ENCODE measurements around the gene MPIG6B. TPM values are rescaled to one million over a fixed set of nuclear protein-coding genes. Genes with fewer than 3 reads are reported as not detected.

MPIG6B gene
- total and polyA plus RNA-seq, 2 experiments from 2014 or later, result not detected

DNA sequence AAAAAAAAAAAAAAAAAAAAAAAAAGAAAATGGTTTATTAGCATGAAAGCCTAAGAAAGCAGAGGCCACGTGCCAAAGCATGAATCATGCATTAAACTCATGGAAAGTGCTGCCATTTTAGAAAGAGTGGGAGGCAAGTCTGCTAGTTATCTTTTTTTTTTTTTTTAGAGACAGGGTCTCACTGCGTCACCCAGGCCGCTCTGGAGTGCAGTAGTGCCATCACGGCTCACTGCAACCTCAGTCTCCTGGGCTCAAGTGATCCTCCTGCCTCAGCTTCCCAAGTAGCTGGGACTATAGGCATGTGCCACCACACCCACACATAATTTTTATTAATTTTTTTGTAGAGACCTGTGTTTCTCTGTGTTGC lies 48.8 kb downstream of the MPIG6B start:
- in situ Hi-C loops (cut with MboI), result no loop called here
- Histone ChIP-seq H2AFZ (no peak overlapping the region), H3K4me2 (ENCODE audit: unreplicated experiment) (no peak overlapping the region), H3K27ac (no peak overlapping the region), H3K79me2 (ENCODE audit: insufficient read depth) (no peaks in the 10 kb centered on the region), H3K4me1 (ENCODE audit: insufficient read depth) (peaks cover 6% of the 10 kb centered on the region), H3K4me3 (no peak overlapping the region), H3K9me3 (ENCODE audit: low read depth) (no peaks in the 10 kb centered on the region), H4K20me1 (ENCODE audit: insufficient read depth) (no peaks in the 10 kb centered on the region), H3K36me3 (ENCODE audit: low read depth) (no peaks in the 10 kb centered on the region), H3F3A (ENCODE audit: insufficient read depth) (no peaks in the 10 kb centered on the region), H3K27me3 (replicated peaks; ENCODE audit: insufficient read depth) (no peaks in the 10 kb centered on the region), H3K9ac (no peak overlapping the region), H3K9me2 (ENCODE audit: insufficient read depth) (no peaks in the 10 kb centered on the region)
- 73 to 83% methylated on average over 4 of the region's 4 CpGs for WGBS, 2 experiments (ENCODE audit: low coverage in 1 of 2, low lambda C conversion rate in 2 of 2, missing lambda C conversion rate in 2 of 2)
- TF ChIP-seq EZH2 (IDR thresholded peaks at IDR 0.05; ENCODE audit: insufficient read depth, poor library complexity, severe bottlenecking), result no peak
- no peak for TF ChIP-seq EZH2phosphoT487 (IDR thresholded peaks at IDR 0.05; ENCODE audit: insufficient read depth, low read depth)
- peak; percentile 57 for DNase-seq

DNA sequence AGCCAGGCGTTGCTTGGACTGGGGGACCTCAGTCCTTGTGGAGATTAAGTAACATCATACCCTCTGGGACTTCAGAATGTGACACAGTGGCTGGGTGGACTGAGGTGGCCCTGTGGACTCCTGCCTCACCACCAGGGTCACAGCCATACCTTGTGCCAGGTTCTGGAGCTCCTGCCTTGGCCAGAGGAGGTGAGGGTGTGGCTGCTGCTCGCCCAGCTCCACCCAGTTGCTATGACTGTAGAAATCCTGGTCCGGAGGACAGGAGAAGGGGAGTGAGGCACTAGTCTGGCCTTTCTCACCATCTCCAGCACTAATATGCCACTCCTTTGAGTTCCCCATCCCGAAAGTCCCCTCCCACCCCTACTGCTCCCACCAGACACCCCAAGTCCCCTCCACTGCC lies 52.0 kb downstream of the MPIG6B start:
- Histone ChIP-seq H3K79me2 (ENCODE audit: insufficient read depth) (no peaks in the 10 kb centered on the region), H3K36me3 (ENCODE audit: low read depth) (no peaks in the 10 kb centered on the region), H3K9me2 (ENCODE audit: insufficient read depth) (no peaks in the 10 kb centered on the region), H3K27me3 (replicated peaks; ENCODE audit: insufficient read depth) (no peaks in the 10 kb centered on the region), H3F3A (ENCODE audit: insufficient read depth) (peaks cover 7% of the 10 kb centered on the region; the same call in 1 of the 2 replicates), H3K9me3 (ENCODE audit: low read depth) (no peaks in the 10 kb centered on the region), H3K4me3 (no peak overlapping the region), H2AFZ (no peak overlapping the region), H4K20me1 (ENCODE audit: insufficient read depth) (no peaks in the 10 kb centered on the region), H3K4me2 (ENCODE audit: unreplicated experiment) (no peak overlapping the region), H3K27ac (no peak overlapping the region), H3K4me1 (ENCODE audit: insufficient read depth) (peaks cover 13% of the 10 kb centered on the region), H3K9ac (no peak overlapping the region)
- in situ Hi-C loops (cut with MboI), result no loop called here
- WGBS, 2 experiments (ENCODE audit: low coverage in 1 of 2, low lambda C conversion rate in 2 of 2, missing lambda C conversion rate in 2 of 2), result 74 to 90% methylated on average over 3 to 4 of the region's 4 CpGs
- TF ChIP-seq EZH2 (IDR thresholded peaks at IDR 0.05; ENCODE audit: insufficient read depth, poor library complexity, severe bottlenecking) (no peak), EZH2phosphoT487 (IDR thresholded peaks at IDR 0.05; ENCODE audit: insufficient read depth, low read depth) (no peak)
- DNase-seq, result no peak

DNA sequence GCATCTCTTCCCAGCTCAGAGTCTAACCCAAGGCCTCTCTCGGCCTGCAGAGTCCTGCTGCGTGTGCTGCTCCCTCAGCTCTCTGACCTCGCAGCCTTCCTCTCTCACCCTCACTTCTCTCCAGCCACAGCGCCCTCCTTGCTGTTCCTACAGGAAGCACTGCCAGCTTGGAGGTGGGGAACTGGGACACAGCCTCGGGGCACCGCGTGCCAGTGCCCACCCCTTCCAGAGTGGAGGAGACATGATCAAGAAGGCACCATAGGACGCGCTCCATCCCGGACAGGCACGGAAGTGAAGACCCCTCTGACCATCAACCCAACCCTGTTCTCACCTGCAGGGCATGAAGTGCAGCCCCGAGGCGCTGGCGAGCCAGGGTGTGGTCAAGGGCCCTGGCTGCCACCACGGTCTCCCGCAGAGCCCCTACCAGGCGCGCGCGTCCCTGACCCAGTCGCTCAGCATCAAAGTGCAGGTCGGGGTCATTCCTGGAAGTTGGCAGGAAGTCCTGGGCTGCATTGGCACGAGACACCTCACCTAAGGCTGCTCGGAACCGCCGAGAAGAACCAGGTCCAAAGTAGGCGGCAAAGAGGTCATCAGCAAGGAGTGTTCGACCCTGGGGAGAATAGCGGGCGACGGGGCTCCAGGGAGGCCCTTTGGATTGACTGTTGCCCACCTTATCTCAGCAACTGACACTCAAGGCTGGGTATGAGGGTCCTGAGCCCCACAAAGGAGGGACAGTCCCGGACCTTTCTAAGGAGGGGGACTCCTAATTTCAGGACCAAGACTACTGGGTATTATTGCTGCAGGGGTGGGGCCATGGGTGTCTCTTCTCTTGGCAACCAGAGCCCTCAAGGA lies 52.7 kb downstream of the MPIG6B start:
- Histone ChIP-seq H3K9me3 (ENCODE audit: low read depth) (no peaks in the 10 kb centered on the region), H3K9ac (no peak overlapping the region), H3K36me3 (ENCODE audit: low read depth) (no peaks in the 10 kb centered on the region), H3F3A (ENCODE audit: insufficient read depth) (peaks cover 7% of the 10 kb centered on the region; the same call in 1 of the 2 replicates), H3K27ac (no peak overlapping the region), H3K4me2 (ENCODE audit: unreplicated experiment) (no peak overlapping the region), H4K20me1 (ENCODE audit: insufficient read depth) (no peaks in the 10 kb centered on the region), H2AFZ (no peak overlapping the region), H3K4me1 (ENCODE audit: insufficient read depth) (peaks cover 13% of the 10 kb centered on the region), H3K27me3 (replicated peaks; ENCODE audit: insufficient read depth) (no peaks in the 10 kb centered on the region), H3K79me2 (ENCODE audit: insufficient read depth) (no peaks in the 10 kb centered on the region), H3K9me2 (ENCODE audit: insufficient read depth) (no peaks in the 10 kb centered on the region), H3K4me3 (no peak overlapping the region)
- in situ Hi-C loops (cut with MboI), result no loop called here
- DNase-seq, result no peak
- TF ChIP-seq EZH2 (IDR thresholded peaks at IDR 0.05; ENCODE audit: insufficient read depth, poor library complexity, severe bottlenecking) (no peak), EZH2phosphoT487 (IDR thresholded peaks at IDR 0.05; ENCODE audit: insufficient read depth, low read depth) (no peak)
- 92% methylated on average over 32 of the region's 32 CpGs for WGBS, 2 experiments (ENCODE audit: low coverage in 1 of 2, low lambda C conversion rate in 2 of 2, missing lambda C conversion rate in 2 of 2)

Small RNAs within 50 kb of the gene (microRNA-seq; reads per million reads assigned to microRNA genes)
- gene MIR4646 (ENCODE audit: borderline number of aligned reads), result not detected

Small RNAs within 50 kb of the gene (small RNA-seq; reads per million reads assigned to genes)
- gene LY6G6D (ENCODE audit: low read depth, low replicate concordance), result not detected
- not detected for gene MIR4646 (ENCODE audit: low read depth, low replicate concordance)
- gene MSH5-SAPCD1 (ENCODE audit: low read depth, low replicate concordance), result not detected
- not detected for gene RNU6-850P (ENCODE audit: low read depth, low replicate concordance)
- gene SAPCD1 (ENCODE audit: low read depth, low replicate concordance), result not detected

Other genes starting within 250 kb of the MPIG6B start
Only the 30 nearest of the 42 such genes appear.
- not detected in 2 replicates for gene LTA, start 151.1 kb upstream of the MPIG6B start, total RNA-seq (2014; rRNA removed; shearing (Covaris generic))
- gene LTA, start 151.1 kb upstream of the MPIG6B start, polyA plus RNA-seq (2016; fragmentation: Nextera tagmentation; extraction: Ambion mirVana), result not detected in 2 replicates
- gene TNF, start 147.8 kb upstream of the MPIG6B start, total RNA-seq (2014; rRNA removed; shearing (Covaris generic)), result not detected in 2 replicates
- gene TNF, start 147.8 kb upstream of the MPIG6B start, polyA plus RNA-seq (2016; fragmentation: Nextera tagmentation; extraction: Ambion mirVana), result 0.11 TPM in 1 of 2 replicates, not detected in the other
- not detected in 2 replicates for gene LTB, start 140.9 kb upstream of the MPIG6B start, total RNA-seq (2014; rRNA removed; shearing (Covaris generic))
- 0.23 TPM in 1 of 2 replicates, not detected in the other for gene LTB, start 140.9 kb upstream of the MPIG6B start, polyA plus RNA-seq (2016; fragmentation: Nextera tagmentation; extraction: Ambion mirVana)
- gene LST1, start 137.1 kb upstream of the MPIG6B start, total RNA-seq (2014; rRNA removed; shearing (Covaris generic)), result not detected in 2 replicates
- not detected in 2 replicates for gene LST1, start 137.1 kb upstream of the MPIG6B start, polyA plus RNA-seq (2016; fragmentation: Nextera tagmentation; extraction: Ambion mirVana)
- gene NCR3, start 130.4 kb upstream of the MPIG6B start, total RNA-seq (2014; rRNA removed; shearing (Covaris generic)), result not detected in 2 replicates
- not detected in 2 replicates for gene NCR3, start 130.4 kb upstream of the MPIG6B start, polyA plus RNA-seq (2016; fragmentation: Nextera tagmentation; extraction: Ambion mirVana)
- gene AIF1, start 108.1 kb upstream of the MPIG6B start, total RNA-seq (2014; rRNA removed; shearing (Covaris generic)), result not detected in 2 replicates
- not detected in 2 replicates for gene AIF1, start 108.1 kb upstream of the MPIG6B start, polyA plus RNA-seq (2016; fragmentation: Nextera tagmentation; extraction: Ambion mirVana)
- gene PRRC2A, start 102.7 kb upstream of the MPIG6B start, total RNA-seq (2014; rRNA removed; shearing (Covaris generic)), result 46.0 and 50.5 TPM in 2 replicates
- gene PRRC2A, start 102.7 kb upstream of the MPIG6B start, polyA plus RNA-seq (2016; fragmentation: Nextera tagmentation; extraction: Ambion mirVana), result 42.5 and 47.2 TPM in 2 replicates
- gene BAG6, start 70.7 kb upstream of the MPIG6B start, total RNA-seq (2014; rRNA removed; shearing (Covaris generic)), result 161 and 198 TPM in 2 replicates
- 88.2 and 90.8 TPM in 2 replicates for gene BAG6, start 70.7 kb upstream of the MPIG6B start, polyA plus RNA-seq (2016; fragmentation: Nextera tagmentation; extraction: Ambion mirVana)
- gene APOM, start 67.5 kb upstream of the MPIG6B start, total RNA-seq (2014; rRNA removed; shearing (Covaris generic)), result 0.76 and 3.3 TPM in 2 replicates
- 5.6 and 5.9 TPM in 2 replicates for gene APOM, start 67.5 kb upstream of the MPIG6B start, polyA plus RNA-seq (2016; fragmentation: Nextera tagmentation; extraction: Ambion mirVana)
- gene C6orf47, start 62.6 kb upstream of the MPIG6B start, total RNA-seq (2014; rRNA removed; shearing (Covaris generic)), result 20.3 and 28.5 TPM in 2 replicates
- gene C6orf47, start 62.6 kb upstream of the MPIG6B start, polyA plus RNA-seq (2016; fragmentation: Nextera tagmentation; extraction: Ambion mirVana), result 19.4 and 19.5 TPM in 2 replicates
- gene GPANK1, start 58.4 kb upstream of the MPIG6B start, total RNA-seq (2014; rRNA removed; shearing (Covaris generic)), result 10.6 and 11.3 TPM in 2 replicates
- 19.3 and 20.0 TPM in 2 replicates for gene GPANK1, start 58.4 kb upstream of the MPIG6B start, polyA plus RNA-seq (2016; fragmentation: Nextera tagmentation; extraction: Ambion mirVana)
- gene CSNK2B, start 57.3 kb upstream of the MPIG6B start, total RNA-seq (2014; rRNA removed; shearing (Covaris generic)), result 186 and 256 TPM in 2 replicates
- gene CSNK2B, start 57.3 kb upstream of the MPIG6B start, polyA plus RNA-seq (2016; fragmentation: Nextera tagmentation; extraction: Ambion mirVana), result 224 and 229 TPM in 2 replicates
- 2.7 and 7.5 TPM in 2 replicates for gene LY6G5B, start 53.4 kb upstream of the MPIG6B start, total RNA-seq (2014; rRNA removed; shearing (Covaris generic))
- 3.9 and 5.9 TPM in 2 replicates for gene LY6G5B, start 53.4 kb upstream of the MPIG6B start, polyA plus RNA-seq (2016; fragmentation: Nextera tagmentation; extraction: Ambion mirVana)
- gene LY6G5C, start 42.3 kb upstream of the MPIG6B start, total RNA-seq (2014; rRNA removed; shearing (Covaris generic)), result 1.7 TPM in 1 of 2 replicates, not detected in the other
- 5.0 and 5.1 TPM in 2 replicates for gene LY6G5C, start 42.3 kb upstream of the MPIG6B start, polyA plus RNA-seq (2016; fragmentation: Nextera tagmentation; extraction: Ambion mirVana)
- gene ABHD16A, start 20.0 kb upstream of the MPIG6B start, total RNA-seq (2014; rRNA removed; shearing (Covaris generic)), result 54.0 and 59.9 TPM in 2 replicates
- gene ABHD16A, start 20.0 kb upstream of the MPIG6B start, polyA plus RNA-seq (2016; fragmentation: Nextera tagmentation; extraction: Ambion mirVana), result 48.0 and 48.5 TPM in 2 replicates
- gene LY6G6F, start 16.5 kb upstream of the MPIG6B start, total RNA-seq (2014; rRNA removed; shearing (Covaris generic)), result not detected in 2 replicates
- gene LY6G6F, start 16.5 kb upstream of the MPIG6B start, polyA plus RNA-seq (2016; fragmentation: Nextera tagmentation; extraction: Ambion mirVana), result not detected in 2 replicates
- gene LY6G6D, start 8.0 kb upstream of the MPIG6B start, total RNA-seq (2014; rRNA removed; shearing (Covaris generic)), result not detected in 2 replicates
- gene LY6G6D, start 8.0 kb upstream of the MPIG6B start, polyA plus RNA-seq (2016; fragmentation: Nextera tagmentation; extraction: Ambion mirVana), result not detected in 2 replicates
- not detected in 2 replicates for gene LY6G6C, start 1.6 kb upstream of the MPIG6B start, total RNA-seq (2014; rRNA removed; shearing (Covaris generic))
- gene LY6G6C, start 1.6 kb upstream of the MPIG6B start, polyA plus RNA-seq (2016; fragmentation: Nextera tagmentation; extraction: Ambion mirVana), result not detected in 2 replicates
- gene DDAH2, start 5.9 kb downstream of the MPIG6B start, total RNA-seq (2014; rRNA removed; shearing (Covaris generic)), result 76.6 and 93.3 TPM in 2 replicates
- 77.7 and 90.2 TPM in 2 replicates for gene DDAH2, start 5.9 kb downstream of the MPIG6B start, polyA plus RNA-seq (2016; fragmentation: Nextera tagmentation; extraction: Ambion mirVana)
- 447 and 576 TPM in 2 replicates for gene CLIC1, start 13.2 kb downstream of the MPIG6B start, total RNA-seq (2014; rRNA removed; shearing (Covaris generic))
- gene CLIC1, start 13.2 kb downstream of the MPIG6B start, polyA plus RNA-seq (2016; fragmentation: Nextera tagmentation; extraction: Ambion mirVana), result 784 and 791 TPM in 2 replicates
- 4.3 and 7.1 TPM in 2 replicates for gene MSH5, start 16.6 kb downstream of the MPIG6B start, total RNA-seq (2014; rRNA removed; shearing (Covaris generic))
- 2.0 and 2.9 TPM in 2 replicates for gene MSH5, start 16.6 kb downstream of the MPIG6B start, polyA plus RNA-seq (2016; fragmentation: Nextera tagmentation; extraction: Ambion mirVana)
- 2.5 TPM in 1 of 2 replicates, not detected in the other for gene SAPCD1, start 39.3 kb downstream of the MPIG6B start, total RNA-seq (2014; rRNA removed; shearing (Covaris generic))
- gene SAPCD1, start 39.3 kb downstream of the MPIG6B start, polyA plus RNA-seq (2016; fragmentation: Nextera tagmentation; extraction: Ambion mirVana), result 0.85 and 1.3 TPM in 2 replicates
- 0.54 TPM in 1 of 2 replicates, not detected in the other for gene VWA7, start 54.0 kb downstream of the MPIG6B start, total RNA-seq (2014; rRNA removed; shearing (Covaris generic))
- 0.37 and 0.56 TPM in 2 replicates for gene VWA7, start 54.0 kb downstream of the MPIG6B start, polyA plus RNA-seq (2016; fragmentation: Nextera tagmentation; extraction: Ambion mirVana)
- 47.6 and 66.4 TPM in 2 replicates for gene VARS1, start 72.4 kb downstream of the MPIG6B start, total RNA-seq (2014; rRNA removed; shearing (Covaris generic))
- gene VARS1, start 72.4 kb downstream of the MPIG6B start, polyA plus RNA-seq (2016; fragmentation: Nextera tagmentation; extraction: Ambion mirVana), result 39.1 and 39.8 TPM in 2 replicates
- gene LSM2, start 83.6 kb downstream of the MPIG6B start, total RNA-seq (2014; rRNA removed; shearing (Covaris generic)), result 32.5 and 40.3 TPM in 2 replicates
- gene LSM2, start 83.6 kb downstream of the MPIG6B start, polyA plus RNA-seq (2016; fragmentation: Nextera tagmentation; extraction: Ambion mirVana), result 48.4 and 52.3 TPM in 2 replicates
- gene HSPA1L, start 91.9 kb downstream of the MPIG6B start, total RNA-seq (2014; rRNA removed; shearing (Covaris generic)), result 1.3 and 1.7 TPM in 2 replicates
- 0.85 and 0.91 TPM in 2 replicates for gene HSPA1L, start 91.9 kb downstream of the MPIG6B start, polyA plus RNA-seq (2016; fragmentation: Nextera tagmentation; extraction: Ambion mirVana)
- 86.1 and 107 TPM in 2 replicates for gene HSPA1A, start 92.2 kb downstream of the MPIG6B start, total RNA-seq (2014; rRNA removed; shearing (Covaris generic))
- gene HSPA1A, start 92.2 kb downstream of the MPIG6B start, polyA plus RNA-seq (2016; fragmentation: Nextera tagmentation; extraction: Ambion mirVana), result 67.5 and 76.3 TPM in 2 replicates
- gene HSPA1B, start 104.4 kb downstream of the MPIG6B start, total RNA-seq (2014; rRNA removed; shearing (Covaris generic)), result 104 and 124 TPM in 2 replicates
- 58.0 and 61.3 TPM in 2 replicates for gene HSPA1B, start 104.4 kb downstream of the MPIG6B start, polyA plus RNA-seq (2016; fragmentation: Nextera tagmentation; extraction: Ambion mirVana)
- gene NEU1, start 139.4 kb downstream of the MPIG6B start, total RNA-seq (2014; rRNA removed; shearing (Covaris generic)), result 38.3 and 40.2 TPM in 2 replicates
- 27.8 TPM in 2 replicates for gene NEU1, start 139.4 kb downstream of the MPIG6B start, polyA plus RNA-seq (2016; fragmentation: Nextera tagmentation; extraction: Ambion mirVana)
- not detected in 2 replicates for gene SLC44A4, start 155.6 kb downstream of the MPIG6B start, total RNA-seq (2014; rRNA removed; shearing (Covaris generic))
- gene SLC44A4, start 155.6 kb downstream of the MPIG6B start, polyA plus RNA-seq (2016; fragmentation: Nextera tagmentation; extraction: Ambion mirVana), result not detected in 2 replicates

Data from GM23248 (cell line).